Measurements from ENCODE around the gene KNL1. TPM values are rescaled to one million over a fixed set of nuclear protein-coding genes. Genes with fewer than 3 reads are reported as not detected.

KNL1 gene
- total RNA-seq, 3 donors from 2014 or later = 0.66 to 1.8 (median 1.3) TPM

GRCh38 chr15:40554161-40554525 lies 39.9 kb upstream of the KNL1 start:
- Histone ChIP-seq H3K27me3 (no peaks in the 10 kb centered on the region), H3K9me3 (no peaks in the 10 kb centered on the region), H3K27ac (no peak overlapping the region), H3K4me3 (no peak overlapping the region), H3K36me3 (no peaks in the 10 kb centered on the region), H3K4me1 (no peaks in the 10 kb centered on the region)
- DNase-seq (ENCODE audit: low spot score in 2 of 2) = no peak
- intact Hi-C loops (cut with DNase I; ENCODE audit: low total_unique reads) = no loop called here
- TF ChIP-seq CTCF (IDR thresholded peaks at IDR 0.05) (no peak), POLR2AphosphoS5 (IDR thresholded peaks at IDR 0.05) (no peak), POLR2A (IDR thresholded peaks at IDR 0.05) (no peak)

DNA sequence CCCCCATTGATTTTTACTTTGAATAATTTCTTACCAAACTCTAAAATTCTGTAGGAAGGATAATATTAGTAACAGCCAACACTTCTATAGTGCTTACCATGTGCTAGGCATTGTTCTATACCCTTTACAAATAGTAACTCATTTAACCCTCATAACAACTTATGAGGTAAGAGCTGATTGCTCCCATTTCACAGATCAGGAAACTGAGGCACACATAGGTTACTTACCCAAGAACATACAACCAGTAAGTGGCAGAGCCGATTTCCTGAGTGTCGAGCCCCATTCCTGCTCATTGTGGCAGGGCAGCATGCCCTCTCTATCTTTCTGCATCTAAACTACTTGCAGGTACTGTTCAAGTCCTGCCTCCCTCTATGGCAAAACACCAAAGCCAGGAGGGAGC lies 38.2 kb upstream of the KNL1 start:
- no peak overlapping the region for H3K27ac ChIP-seq
- no peak overlapping the region for H3K4me3 ChIP-seq
- no peaks in the 10 kb centered on the region for H3K9me3 ChIP-seq
- DNase-seq (ENCODE audit: low spot score in 2 of 2) = no peak
- TF ChIP-seq POLR2A (IDR thresholded peaks at IDR 0.05) = no peak
- TF ChIP-seq CTCF (IDR thresholded peaks at IDR 0.05) = no peak
- no peak for TF ChIP-seq POLR2AphosphoS5 (IDR thresholded peaks at IDR 0.05)
- H3K36me3 ChIP-seq = no peaks in the 10 kb centered on the region
- no peaks in the 10 kb centered on the region for H3K27me3 ChIP-seq
- intact Hi-C loops (cut with DNase I; ENCODE audit: low total_unique reads) = no loop called here
- no peaks in the 10 kb centered on the region for H3K4me1 ChIP-seq

- intact Hi-C loops (cut with DNase I; ENCODE audit: low total_unique reads) = no loop called here
These were observed 34.9 kb upstream of the KNL1 start for GRCh38 chr15:40558952-40559742.

DNA sequence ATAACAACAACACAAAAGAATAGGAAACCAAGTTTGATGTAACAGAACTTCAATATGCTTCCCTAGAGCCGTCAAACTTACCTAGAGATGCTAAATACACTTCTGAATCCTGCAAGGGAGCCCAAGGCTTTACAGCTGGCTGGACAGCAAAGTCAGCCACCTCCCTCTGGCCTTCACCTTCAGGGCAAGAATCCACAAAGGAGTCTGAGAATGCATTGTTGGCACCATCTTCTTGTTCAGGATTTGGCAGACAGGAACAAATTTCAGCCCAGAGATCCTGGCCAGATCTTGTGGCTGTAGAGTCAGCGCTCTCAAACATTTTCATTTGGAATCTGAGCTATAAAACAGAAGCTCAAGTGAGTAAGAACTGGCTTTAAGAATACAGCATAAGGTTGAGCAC lies 31.4 kb upstream of the KNL1 start:
- Histone ChIP-seq H3K9me3 (no peaks in the 10 kb centered on the region), H3K27ac (no peak overlapping the region), H3K4me3 (no peak overlapping the region), H3K27me3 (no peaks in the 10 kb centered on the region), H3K36me3 (no peaks in the 10 kb centered on the region), H3K4me1 (peaks cover 0 to 3% of the 10 kb centered on the region in 2 donors)
- intact Hi-C loops (cut with DNase I; ENCODE audit: low total_unique reads) = no loop called here
- DNase-seq (ENCODE audit: low spot score in 2 of 2) = no peak
- TF ChIP-seq POLR2AphosphoS5 (IDR thresholded peaks at IDR 0.05) (no peak), CTCF (IDR thresholded peaks at IDR 0.05) (no peak), POLR2A (IDR thresholded peaks at IDR 0.05) (no peak)

More at GRCh38 chr15:40558952-40559742, 34.9 kb upstream of the KNL1 start:
- H3K9me3 ChIP-seq = no peaks in the 10 kb centered on the region
- no peak for TF ChIP-seq CTCF (IDR thresholded peaks at IDR 0.05)
- TF ChIP-seq POLR2A (IDR thresholded peaks at IDR 0.05) = no peak
- no peak for TF ChIP-seq POLR2AphosphoS5 (IDR thresholded peaks at IDR 0.05)
- H3K27ac ChIP-seq = no peak overlapping the region
- H3K36me3 ChIP-seq = no peaks in the 10 kb centered on the region
- no peak overlapping the region for H3K4me3 ChIP-seq
- H3K4me1 ChIP-seq = peaks cover 0 to 3% of the 10 kb centered on the region in 2 donors
- H3K27me3 ChIP-seq = no peaks in the 10 kb centered on the region
- DNase-seq (ENCODE audit: low spot score in 2 of 2) = no peak

- no peak overlapping the region for H3K27ac ChIP-seq
- H3K36me3 ChIP-seq = no peaks in the 10 kb centered on the region
- H3K4me1 ChIP-seq = peaks cover 0 to 3% of the 10 kb centered on the region in 2 donors
- intact Hi-C loops (cut with DNase I; ENCODE audit: low total_unique reads) = no loop called here
- H3K27me3 ChIP-seq = no peaks in the 10 kb centered on the region
- DNase-seq (ENCODE audit: low spot score in 2 of 2) = no peak
- TF ChIP-seq POLR2A (IDR thresholded peaks at IDR 0.05) (no peak), POLR2AphosphoS5 (IDR thresholded peaks at IDR 0.05) (no peak), CTCF (IDR thresholded peaks at IDR 0.05) (no peak)
- H3K9me3 ChIP-seq = no peaks in the 10 kb centered on the region
- H3K4me3 ChIP-seq = no peak overlapping the region
These were observed 30.6 kb upstream of the KNL1 start for GRCh38 chr15:40563426-40563825.

Measured in breast epithelium (tissue), 4 donors.